Stomach (tissue), 4 donors: ENCODE results near the gene CYP2R1.

ENCODE experiments used
- POLR2A ChIP-seq, 4 donors: fragments of 450-650 bp; IDR thresholded peaks; one replicate each; pipeline ENCODE4 v1.6.1; 2016; ENCODE audit warnings: antibody characterized with exemption in 4 of 4, control low read depth in 2 of 4, mild to moderate bottlenecking in 1 of 4, moderate library complexity in 1 of 4
- TF ChIP-seq, protein P1 (sequence below), 7 experiments: fragments of 450-650 bp in 4 of 7; fragments of 200-600 bp in 3 of 7; sonication (generic) in 3 of 7; IDR thresholded peaks; one replicate each; pipeline ENCODE4 v1.5.1; 2016 to 2019; ENCODE audit warnings: antibody characterized with exemption in 7 of 7, control low read depth in 2 of 7, mild to moderate bottlenecking in 1 of 7

DNA sequence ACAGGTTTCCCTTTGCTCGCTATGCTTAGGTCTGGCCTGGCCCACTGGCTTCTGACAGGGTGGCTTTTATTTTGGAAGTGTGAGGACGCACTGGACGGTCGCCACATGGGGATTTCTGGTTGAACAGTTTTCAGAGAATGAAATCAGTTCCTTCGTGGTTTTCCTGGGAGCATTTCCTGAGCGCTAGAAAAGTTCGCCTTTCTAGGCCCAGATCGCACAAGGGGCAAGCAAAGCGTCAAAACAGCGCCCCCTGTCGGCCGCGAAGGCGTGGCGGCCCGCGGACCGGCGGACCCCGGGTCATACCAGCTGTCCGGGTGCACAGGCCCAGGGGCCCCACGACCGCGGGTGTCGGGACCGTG lies 12.7 kb upstream of the CYP2R1 start:
- TF ChIP-seq, protein P1, sequence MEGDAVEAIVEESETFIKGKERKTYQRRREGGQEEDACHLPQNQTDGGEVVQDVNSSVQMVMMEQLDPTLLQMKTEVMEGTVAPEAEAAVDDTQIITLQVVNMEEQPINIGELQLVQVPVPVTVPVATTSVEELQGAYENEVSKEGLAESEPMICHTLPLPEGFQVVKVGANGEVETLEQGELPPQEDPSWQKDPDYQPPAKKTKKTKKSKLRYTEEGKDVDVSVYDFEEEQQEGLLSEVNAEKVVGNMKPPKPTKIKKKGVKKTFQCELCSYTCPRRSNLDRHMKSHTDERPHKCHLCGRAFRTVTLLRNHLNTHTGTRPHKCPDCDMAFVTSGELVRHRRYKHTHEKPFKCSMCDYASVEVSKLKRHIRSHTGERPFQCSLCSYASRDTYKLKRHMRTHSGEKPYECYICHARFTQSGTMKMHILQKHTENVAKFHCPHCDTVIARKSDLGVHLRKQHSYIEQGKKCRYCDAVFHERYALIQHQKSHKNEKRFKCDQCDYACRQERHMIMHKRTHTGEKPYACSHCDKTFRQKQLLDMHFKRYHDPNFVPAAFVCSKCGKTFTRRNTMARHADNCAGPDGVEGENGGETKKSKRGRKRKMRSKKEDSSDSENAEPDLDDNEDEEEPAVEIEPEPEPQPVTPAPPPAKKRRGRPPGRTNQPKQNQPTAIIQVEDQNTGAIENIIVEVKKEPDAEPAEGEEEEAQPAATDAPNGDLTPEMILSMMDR (IDR thresholded peaks at IDR 0.05), result peak in 5 of 7 experiments; percentile 76 to 93 (median 88)
- TF ChIP-seq POLR2A (IDR thresholded peaks at IDR 0.05), result no peak
